Neural crest cell (in vitro differentiated cells): ENCODE data around the gene EPHA10. TPM values are rescaled to one million over a fixed set of nuclear protein-coding genes. Genes with fewer than 3 reads are reported as not detected.

Experiments used
- DNase-seq: peaks from one replicate; pipeline ENCODE4 v3.0.0; 2021; ENCODE audit warnings: low read depth, mixed read lengths, low spot score
- H3K27ac Mint-ChIP-seq: one replicate; pipeline ENCODE4 v1.8.0; 2021; ENCODE audit warnings: mild to moderate bottlenecking, mixed read lengths; ENCODE audit not compliant: unreplicated experiment
- H3K27me3 Mint-ChIP-seq: 2 replicates; pipeline ENCODE4 v1.8.0; 2021; ENCODE audit warnings: low read depth, mild to moderate bottlenecking, mixed read lengths
- H3K36me3 Mint-ChIP-seq: 2 replicates; pipeline ENCODE4 v1.8.0; 2021; ENCODE audit warnings: low read depth, mild to moderate bottlenecking, mixed read lengths
- H3K4me1 Mint-ChIP-seq: 2 replicates; pipeline ENCODE4 v1.8.0; 2021; ENCODE audit warnings: mixed read lengths
- H3K4me3 Mint-ChIP-seq: one replicate; pipeline ENCODE4 v1.8.0; 2021; ENCODE audit warnings: mild to moderate bottlenecking, mixed read lengths
- H3K9me3 Mint-ChIP-seq: 2 replicates; pipeline ENCODE4 v1.8.0; 2021; ENCODE audit warnings: mixed read lengths
- total RNA-seq: library from RNA; stranded (reverse); gene quantifications from 2 replicates; pipeline ENCODE4 v1.2.1, GENCODE V29; 2021
- TF ChIP-seq, protein P1 (sequence below): fragments of 200-600 bp; sonication (generic); conservative IDR thresholded peaks from 2 replicates; pipeline ENCODE4 v1.5.0; 2021; ENCODE audit warnings: antibody characterized with exemption, mild to moderate bottlenecking

Gene EPHA10
- total RNA-seq, 1 donor from 2014 or later = 0.63 TPM

DNA sequence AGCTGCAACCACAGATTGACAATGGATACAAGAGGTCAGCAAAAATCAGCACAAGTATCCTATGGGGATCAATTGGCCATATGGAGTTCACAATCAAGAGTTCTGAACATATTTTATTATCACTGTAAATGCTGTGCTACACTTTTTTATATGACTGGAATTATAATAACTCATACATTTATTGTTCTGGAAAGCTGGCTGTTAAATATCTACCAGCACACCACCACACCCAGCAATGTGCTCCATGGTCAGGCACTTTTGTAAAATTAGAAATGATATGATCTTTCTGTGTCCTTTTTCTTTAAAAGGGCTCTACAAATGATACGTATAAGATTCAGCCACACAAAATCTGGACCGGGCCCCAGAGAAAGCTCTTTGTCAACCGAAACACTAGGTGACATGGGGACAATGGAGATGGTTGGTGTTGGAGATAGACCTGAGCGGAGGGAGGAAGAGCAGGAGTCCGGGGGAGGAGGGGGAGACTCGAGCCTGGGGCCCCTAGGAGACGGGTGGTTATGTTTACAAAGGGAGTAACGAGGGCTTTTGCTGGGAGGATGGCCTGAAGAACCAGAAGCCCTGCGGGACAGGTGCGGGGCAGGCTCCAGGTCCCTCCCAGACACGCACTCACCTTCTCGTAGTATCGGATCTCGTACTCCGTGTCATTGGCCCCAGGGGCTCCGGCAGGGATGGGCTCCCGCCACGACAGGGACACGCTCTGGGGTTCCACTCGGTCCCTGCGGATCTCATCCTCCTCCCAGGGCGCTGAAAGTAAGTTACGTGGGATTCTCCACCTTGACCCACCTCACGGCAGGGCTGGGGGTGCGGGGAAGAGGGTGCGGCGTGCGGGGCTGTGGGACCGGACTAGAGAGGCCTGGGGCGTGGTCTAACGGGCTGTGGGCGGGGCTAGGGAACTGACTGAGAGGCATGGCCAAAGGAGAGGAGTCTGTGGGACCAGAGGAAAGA is 30.0 kb downstream of the EPHA10 start:
- Mint-ChIP-seq H3K4me3 (peak overlapping the region; percentile 26), H3K9me3 (peaks cover 4% of the 10 kb centered on the region), H3K36me3 (no peaks in the 10 kb centered on the region), H3K27ac (no peak overlapping the region), H3K27me3 (peaks cover 79% of the 10 kb centered on the region), H3K4me1 (peaks cover 4% of the 10 kb centered on the region)
- TF ChIP-seq, protein P1, sequence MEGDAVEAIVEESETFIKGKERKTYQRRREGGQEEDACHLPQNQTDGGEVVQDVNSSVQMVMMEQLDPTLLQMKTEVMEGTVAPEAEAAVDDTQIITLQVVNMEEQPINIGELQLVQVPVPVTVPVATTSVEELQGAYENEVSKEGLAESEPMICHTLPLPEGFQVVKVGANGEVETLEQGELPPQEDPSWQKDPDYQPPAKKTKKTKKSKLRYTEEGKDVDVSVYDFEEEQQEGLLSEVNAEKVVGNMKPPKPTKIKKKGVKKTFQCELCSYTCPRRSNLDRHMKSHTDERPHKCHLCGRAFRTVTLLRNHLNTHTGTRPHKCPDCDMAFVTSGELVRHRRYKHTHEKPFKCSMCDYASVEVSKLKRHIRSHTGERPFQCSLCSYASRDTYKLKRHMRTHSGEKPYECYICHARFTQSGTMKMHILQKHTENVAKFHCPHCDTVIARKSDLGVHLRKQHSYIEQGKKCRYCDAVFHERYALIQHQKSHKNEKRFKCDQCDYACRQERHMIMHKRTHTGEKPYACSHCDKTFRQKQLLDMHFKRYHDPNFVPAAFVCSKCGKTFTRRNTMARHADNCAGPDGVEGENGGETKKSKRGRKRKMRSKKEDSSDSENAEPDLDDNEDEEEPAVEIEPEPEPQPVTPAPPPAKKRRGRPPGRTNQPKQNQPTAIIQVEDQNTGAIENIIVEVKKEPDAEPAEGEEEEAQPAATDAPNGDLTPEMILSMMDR = no peak
- peak; percentile 25 for DNase-seq

DNA sequence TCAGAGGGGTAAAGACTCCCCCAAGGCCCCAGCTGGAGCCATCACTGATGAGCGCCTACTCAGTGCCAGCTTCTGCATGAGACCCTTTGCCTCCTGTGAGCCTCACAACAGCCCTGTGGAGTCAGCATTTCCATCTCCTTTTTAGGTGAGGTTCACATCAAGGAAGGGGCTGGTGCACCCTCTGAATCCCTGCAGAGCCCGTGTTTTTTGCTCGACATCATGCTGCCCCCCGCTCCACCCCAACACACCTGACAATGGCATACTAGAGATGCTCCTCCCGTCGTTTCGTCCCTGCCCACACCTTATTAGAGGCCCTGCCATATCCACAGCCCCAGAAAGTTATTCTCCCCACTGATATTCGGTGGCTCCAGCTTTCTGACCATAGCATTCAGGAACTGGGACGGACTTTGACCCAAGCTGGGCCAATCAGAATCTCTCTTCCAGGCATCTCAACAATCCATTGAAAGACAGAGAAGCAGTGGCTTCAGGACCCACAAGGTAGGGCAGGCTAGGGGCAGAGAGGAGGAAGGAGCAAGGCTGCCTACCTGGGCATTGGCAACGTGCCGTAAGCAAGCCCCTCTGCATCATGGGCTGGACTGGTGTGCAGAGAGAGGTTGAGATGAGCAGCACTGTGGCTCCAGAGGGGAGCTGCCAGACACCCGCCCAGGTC is 32.7 kb downstream of the EPHA10 start:
- H3K27ac Mint-ChIP-seq = no peak overlapping the region
- peaks cover 4% of the 10 kb centered on the region for H3K4me1 Mint-ChIP-seq
- H3K36me3 Mint-ChIP-seq = no peaks in the 10 kb centered on the region
- no peak for DNase-seq
- peaks cover 86% of the 10 kb centered on the region for H3K27me3 Mint-ChIP-seq
- TF ChIP-seq, protein P1 = no peak
- no peak overlapping the region for H3K4me3 Mint-ChIP-seq
- H3K9me3 Mint-ChIP-seq = peaks cover 1% of the 10 kb centered on the region

DNA sequence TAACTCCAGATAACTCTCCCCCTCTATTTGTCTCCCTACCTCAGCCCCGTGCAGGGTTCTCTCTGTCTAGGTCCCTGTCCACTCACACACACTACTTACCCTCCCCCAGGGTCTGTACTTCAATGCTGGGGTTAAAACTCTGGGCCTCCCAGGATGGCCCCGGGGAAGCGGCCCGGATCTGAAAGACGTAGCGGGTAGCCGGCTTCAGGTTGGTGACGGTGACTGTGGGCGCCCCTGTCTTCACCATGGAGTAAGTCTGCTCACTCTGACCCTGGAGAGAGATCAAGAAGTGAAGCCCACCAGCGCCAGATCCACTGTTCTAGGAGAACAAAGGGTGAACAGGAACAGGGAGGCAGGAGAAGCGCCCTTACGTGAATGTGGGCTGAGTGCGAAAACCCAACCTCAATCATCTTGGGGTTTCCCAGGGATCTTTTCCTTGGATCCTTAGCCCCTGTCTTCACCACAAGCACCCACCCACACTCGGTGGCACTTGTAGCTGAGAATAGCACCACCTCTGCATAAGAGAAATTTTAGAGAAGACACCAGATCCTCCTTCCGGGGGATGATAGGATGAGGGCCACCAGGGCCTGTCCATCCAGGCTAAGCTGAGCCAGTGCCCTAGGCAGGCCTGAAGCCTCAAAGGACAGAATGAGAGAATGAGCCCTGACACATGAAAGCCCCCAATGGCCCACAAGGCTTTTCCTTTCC is 33.5 kb downstream of the EPHA10 start:
- no peak for DNase-seq
- TF ChIP-seq, protein P1 = no peak
- Mint-ChIP-seq H3K27me3 (peaks cover 80% of the 10 kb centered on the region), H3K9me3 (no peaks in the 10 kb centered on the region), H3K27ac (no peak overlapping the region), H3K4me3 (no peak overlapping the region), H3K36me3 (no peaks in the 10 kb centered on the region), H3K4me1 (peaks cover 8% of the 10 kb centered on the region)

DNA sequence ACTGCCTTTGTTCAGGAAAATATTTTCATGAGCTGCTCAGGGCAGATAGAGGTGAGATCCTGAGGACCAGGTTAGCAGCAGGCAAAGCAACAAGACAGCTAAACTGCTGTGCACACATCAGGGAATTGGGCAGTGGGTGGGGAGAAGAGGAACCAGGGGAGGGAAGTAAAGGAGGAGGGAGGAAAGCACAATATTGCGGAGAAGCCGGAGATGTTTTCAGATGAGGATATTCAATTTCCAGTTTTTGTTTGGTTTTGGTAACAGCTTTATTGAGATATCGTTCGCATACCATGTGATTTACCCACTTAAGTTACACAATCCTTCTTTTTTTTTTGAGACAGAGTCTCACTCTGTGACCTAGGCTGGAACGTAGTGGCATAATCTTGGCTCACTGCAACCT is 34.5 kb downstream of the EPHA10 start:
- H3K36me3 Mint-ChIP-seq = no peaks in the 10 kb centered on the region
- H3K27me3 Mint-ChIP-seq = peaks cover 75% of the 10 kb centered on the region
- TF ChIP-seq, protein P1 = no peak
- no peak overlapping the region for H3K4me3 Mint-ChIP-seq
- DNase-seq = no peak
- no peak overlapping the region for H3K27ac Mint-ChIP-seq
- H3K4me1 Mint-ChIP-seq = peaks cover 10% of the 10 kb centered on the region
- no peaks in the 10 kb centered on the region for H3K9me3 Mint-ChIP-seq

DNA sequence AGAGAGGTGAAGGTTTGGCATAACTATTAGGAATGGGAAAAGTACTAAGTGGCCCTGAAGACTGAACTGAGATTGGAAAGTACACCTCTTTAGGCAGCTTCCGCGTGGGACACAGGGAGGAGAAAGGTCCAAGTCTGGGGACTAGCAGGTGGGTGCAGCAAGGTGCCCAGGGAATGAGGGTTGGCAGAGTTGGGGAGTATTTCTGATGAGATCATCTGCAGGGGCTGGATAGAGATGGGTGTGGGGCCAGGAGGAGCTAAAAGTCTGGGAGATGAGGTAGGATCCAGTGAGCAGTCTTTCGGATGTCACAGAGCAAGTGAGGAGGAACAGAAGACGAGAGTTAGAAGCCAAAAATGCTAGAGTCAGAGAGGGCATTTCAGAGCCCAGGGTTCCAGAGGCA is 36.5 kb downstream of the EPHA10 start:
- Mint-ChIP-seq H3K4me3 (no peak overlapping the region), H3K4me1 (peaks cover 16% of the 10 kb centered on the region), H3K9me3 (no peaks in the 10 kb centered on the region), H3K27ac (no peak overlapping the region), H3K36me3 (no peaks in the 10 kb centered on the region), H3K27me3 (peaks cover 65% of the 10 kb centered on the region)
- TF ChIP-seq, protein P1 = no peak
- DNase-seq = no peak
